ENCODE measurements around the gene DKK2.

DNA sequence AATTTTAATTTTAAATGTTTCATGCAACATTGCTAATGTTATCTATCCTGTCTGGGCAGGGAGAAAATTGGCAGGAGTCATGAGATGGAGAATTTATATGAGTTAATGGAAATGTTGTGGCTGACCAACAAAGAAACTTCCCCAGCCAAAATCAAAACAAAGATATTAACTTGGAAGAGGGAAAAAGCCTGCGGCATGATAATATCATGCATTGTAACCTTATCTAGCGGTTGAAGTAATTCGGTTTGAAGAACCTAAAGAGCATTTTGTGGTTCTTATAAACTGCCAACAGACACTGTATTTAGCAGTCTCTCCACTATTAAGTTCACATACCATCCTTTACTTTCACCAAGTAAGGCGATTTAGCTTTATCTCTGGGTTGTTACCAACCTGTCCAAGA is 42.3 kb downstream of the DKK2 start:
- TF ChIP-seq POLR2A (IDR thresholded peaks at IDR 0.05; ENCODE audit: low read length), result no peak
- no peak for TF ChIP-seq GATA1 (IDR thresholded peaks at IDR 0.05; ENCODE audit: low read depth, low read length)

Data from erythroblast (primary cell).